HEK293T (cell line): ENCODE results near the gene TMEM236.

Experiments
- BHLHE40 ChIP-seq: fragments of 450-650 bp; IDR thresholded peaks from 2 replicates; pipeline ENCODE4 v1.6.1; 2016; ENCODE audit warnings: mild to moderate bottlenecking, moderate library complexity, borderline replicate concordance
- FOXA1 ChIP-seq: fragments of 450-650 bp; IDR thresholded peaks from 2 replicates; pipeline ENCODE4 v1.6.1; 2016; ENCODE audit warnings: mild to moderate bottlenecking
- FOXM1 ChIP-seq: fragments of 450-650 bp; IDR thresholded peaks from 2 replicates; pipeline ENCODE4 v1.6.1; 2017; ENCODE audit warnings: mild to moderate bottlenecking, borderline replicate concordance
- HDGF ChIP-seq: fragments of 450-650 bp; IDR thresholded peaks from 2 replicates; pipeline ENCODE4 v1.6.1; 2017; ENCODE audit warnings: antibody characterized with exemption, borderline replicate concordance
- NFRKB ChIP-seq: fragments of 450-650 bp; IDR thresholded peaks from 2 replicates; pipeline ENCODE4 v1.6.1; 2016; ENCODE audit warnings: mild to moderate bottlenecking, moderate library complexity
- PKNOX1 ChIP-seq: fragments of 450-650 bp; IDR thresholded peaks from 2 replicates; pipeline ENCODE4 v1.6.1; 2016
- SP1 ChIP-seq: fragments of 450-650 bp; IDR thresholded peaks from 2 replicates; pipeline ENCODE4 v1.6.1; 2017
- SUZ12 ChIP-seq: fragments of 450-650 bp; IDR thresholded peaks from 2 replicates; pipeline ENCODE4 v1.6.1; 2016; ENCODE audit warnings: mild to moderate bottlenecking
- TARDBP ChIP-seq: fragments of 450-650 bp; IDR thresholded peaks from 2 replicates; pipeline ENCODE4 v1.6.1; 2016

DNA sequence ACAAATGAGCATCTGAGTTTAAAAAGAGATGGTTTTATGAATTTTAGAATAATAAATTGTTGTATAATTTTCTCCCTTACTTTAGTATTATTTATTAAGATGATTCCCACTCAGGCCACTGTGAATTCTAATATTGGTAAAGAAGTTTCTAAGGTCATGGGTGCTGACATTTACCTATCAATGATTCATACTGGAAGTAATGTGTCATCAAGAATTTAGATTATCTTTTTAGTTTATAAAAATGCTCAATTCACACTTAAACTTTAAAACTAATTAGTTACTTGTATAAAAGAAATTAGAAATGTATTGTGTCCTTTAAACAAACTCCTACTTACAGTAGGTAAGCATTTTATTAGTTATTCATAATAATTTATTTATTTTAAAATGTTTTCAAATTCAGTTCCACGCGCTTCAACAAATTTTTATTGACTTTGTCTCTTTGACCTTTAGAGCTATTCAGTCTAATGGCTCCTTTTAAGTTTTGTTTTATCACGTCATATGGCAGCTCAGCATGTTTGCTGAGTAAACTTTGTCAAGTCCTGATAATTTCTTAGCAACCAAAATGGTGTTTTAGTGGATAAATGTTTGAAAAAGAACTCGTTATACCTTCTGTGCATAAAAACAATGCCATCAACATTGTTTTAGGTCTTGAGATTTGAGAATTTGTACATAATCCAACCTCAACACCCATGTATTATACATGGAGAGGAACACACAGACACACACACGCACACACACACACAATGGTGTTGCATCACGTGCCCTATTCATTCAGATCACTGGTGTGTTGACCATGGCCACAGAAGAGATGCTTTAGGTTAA is 42.0 kb downstream of the TMEM236 start:
- TF ChIP-seq BHLHE40 (no peak), HDGF (no peak), FOXM1 (no peak), SUZ12 (no peak), NFRKB (no peak), PKNOX1 (no peak), TARDBP (no peak), SP1 (no peak), FOXA1 (no peak)
